MM.1S (cell line): Measurements from ENCODE around the gene SRI.
A peak's percentile ranks its signal among the peaks of the same experiment; 100 is the strongest.

Experiments
- DNase-seq: peaks from one replicate; pipeline ENCODE4 v3.0.0-alpha.2; 2015
- H2AFZ ChIP-seq: fragments of 300-600 bp; sonication (generic); 2 replicates; pipeline ENCODE4 v1.6.0; 2016; ENCODE audit warnings: antibody characterized with exemption, low read length
- H3F3A ChIP-seq: fragments of 300-600 bp; sonication (generic); 2 replicates; pipeline ENCODE4 v1.6.1; 2016; ENCODE audit warnings: mild to moderate bottlenecking, antibody characterized with exemption, low read length, moderate library complexity, mixed read lengths; ENCODE audit not compliant: insufficient read depth
- H3K27ac ChIP-seq: fragments of 300-600 bp; sonication (generic); 2 replicates; pipeline ENCODE4 v1.5.1; 2016; ENCODE audit warnings: mild to moderate bottlenecking, low read length
- H3K27me3 ChIP-seq: fragments of 300-600 bp; sonication (generic); replicated peaks from 2 replicates; pipeline ENCODE4 v1.6.0; 2016; ENCODE audit warnings: low read length; ENCODE audit not compliant: insufficient read depth
- H3K36me3 ChIP-seq: fragments of 300-600 bp; sonication (generic); replicated peaks from 2 replicates; pipeline ENCODE4 v1.6.1; 2016; ENCODE audit warnings: mild to moderate bottlenecking, low read length, mixed read lengths; ENCODE audit not compliant: insufficient read depth
- H3K4me1 ChIP-seq: fragments of 300-600 bp; sonication (generic); 2 replicates; pipeline ENCODE4 v1.6.1; 2016; ENCODE audit warnings: low read length, mixed read lengths
- H3K4me2 ChIP-seq: fragments of 300-600 bp; sonication (generic); 2 replicates; pipeline ENCODE4 v1.6.0; 2016; ENCODE audit warnings: low read depth, low read length
- H3K4me3 ChIP-seq: fragments of 300-600 bp; sonication (generic); 2 replicates; pipeline ENCODE4 v1.5.1; 2016; ENCODE audit warnings: low read length, mixed read lengths
- H3K79me2 ChIP-seq: fragments of 300-600 bp; sonication (generic); 2 replicates; pipeline ENCODE4 v1.6.1; 2016; ENCODE audit warnings: mixed run types, low read length, mixed read lengths
- H3K9ac ChIP-seq: fragments of 300-600 bp; sonication (generic); 2 replicates; pipeline ENCODE4 v1.6.1; 2016; ENCODE audit warnings: low read length, mixed read lengths
- H3K9me2 ChIP-seq: fragments of 300-600 bp; sonication (generic); replicated peaks from 2 replicates; pipeline ENCODE4 v1.6.1; 2016; ENCODE audit warnings: mild to moderate bottlenecking, low read length, mixed read lengths; ENCODE audit not compliant: insufficient read depth
- H3K9me3 ChIP-seq: fragments of 300-600 bp; sonication (generic); replicated peaks from 2 replicates; pipeline ENCODE4 v1.6.1; 2016; ENCODE audit warnings: mild to moderate bottlenecking, low read length, mixed read lengths; ENCODE audit not compliant: insufficient read depth
- H4K20me1 ChIP-seq: fragments of 300-600 bp; sonication (generic); 2 replicates; pipeline ENCODE4 v1.6.1; 2016; ENCODE audit warnings: mild to moderate bottlenecking, low read length, moderate library complexity, mixed read lengths; ENCODE audit not compliant: insufficient read depth
- CTCF ChIP-seq: fragments of 300-600 bp; sonication (generic); IDR thresholded peaks from 2 replicates; pipeline ENCODE4 v1.5.1; 2016; ENCODE audit warnings: antibody characterized with exemption, low read length, mixed read lengths
- EZH2 ChIP-seq: fragments of 300-600 bp; sonication (generic); optimal IDR thresholded peaks from 2 replicates; pipeline ENCODE3; 2017; ENCODE audit warnings: low read depth, mild to moderate bottlenecking, antibody characterized with exemption, low read length, mixed read lengths
- EZH2phosphoT487 ChIP-seq: fragments of 300-600 bp; sonication (generic); IDR thresholded peaks from 2 replicates; pipeline ENCODE4 v1.6.1; 2018; ENCODE audit warnings: antibody characterized with exemption, low read length

Gene SRI

GRCh38 chr7:88243345-88243909 lies 23.6 kb upstream of the SRI start:
- TF ChIP-seq CTCF = peak; percentile 64
- TF ChIP-seq EZH2 = no peak
- no peak for TF ChIP-seq EZH2phosphoT487
- H3K9me3 ChIP-seq = no peaks in the 10 kb centered on the region
- H3F3A ChIP-seq = no peaks in the 10 kb centered on the region
- H3K79me2 ChIP-seq = no peaks in the 10 kb centered on the region
- H3K9me2 ChIP-seq = no peaks in the 10 kb centered on the region
- H3K4me2 ChIP-seq = no peak overlapping the region
- H3K36me3 ChIP-seq = no peaks in the 10 kb centered on the region
- H3K9ac ChIP-seq = no peak overlapping the region
- no peak overlapping the region for H3K27ac ChIP-seq
- DNase-seq = peak; percentile 15
- no peak overlapping the region for H3K4me3 ChIP-seq
- H3K4me1 ChIP-seq = no peaks in the 10 kb centered on the region
- no peaks in the 10 kb centered on the region for H3K27me3 ChIP-seq
- H4K20me1 ChIP-seq = no peaks in the 10 kb centered on the region
- no peak overlapping the region for H2AFZ ChIP-seq

- Histone ChIP-seq H3K9ac (no peak overlapping the region), H3K4me1 (no peaks in the 10 kb centered on the region), H3K27me3 (no peaks in the 10 kb centered on the region), H3K79me2 (no peaks in the 10 kb centered on the region), H2AFZ (no peak overlapping the region), H3K9me3 (no peaks in the 10 kb centered on the region), H3K4me3 (no peak overlapping the region), H3K36me3 (no peaks in the 10 kb centered on the region), H4K20me1 (no peaks in the 10 kb centered on the region), H3K9me2 (no peaks in the 10 kb centered on the region), H3F3A (no peaks in the 10 kb centered on the region), H3K27ac (no peak overlapping the region), H3K4me2 (no peak overlapping the region)
- TF ChIP-seq EZH2 (no peak), CTCF (no peak), EZH2phosphoT487 (no peak)
- no peak for DNase-seq
Measured at GRCh38 chr7:88239852-88240251, 20.0 kb upstream of the SRI start.

GRCh38 chr7:88233828-88234227 lies 14.0 kb upstream of the SRI start:
- Histone ChIP-seq H3K9ac (no peak overlapping the region), H3K9me3 (no peaks in the 10 kb centered on the region), H3K4me3 (no peak overlapping the region), H4K20me1 (no peaks in the 10 kb centered on the region), H3K27ac (no peak overlapping the region), H3K4me2 (no peak overlapping the region), H3K27me3 (no peaks in the 10 kb centered on the region), H3K4me1 (no peaks in the 10 kb centered on the region), H3K36me3 (no peaks in the 10 kb centered on the region), H3K79me2 (no peaks in the 10 kb centered on the region), H3F3A (no peaks in the 10 kb centered on the region), H3K9me2 (no peaks in the 10 kb centered on the region), H2AFZ (no peak overlapping the region)
- DNase-seq = no peak
- TF ChIP-seq EZH2 (no peak), CTCF (no peak), EZH2phosphoT487 (no peak)
